GM12878 (cell line): ENCODE measurements around the gene METTL15. TPM values are rescaled to one million over a fixed set of nuclear protein-coding genes. Genes with fewer than 3 reads are reported as not detected.

ENCODE experiments used
- ATAC-seq: fragments of 200-7000 bp; cut with Tn5 transposase; 3 replicates; pipeline ENCODE4 v1.9.1; 2020; ENCODE audit warnings: mild to moderate bottlenecking, moderate library complexity
- BruUV-seq: library from RNA; stranded (reverse); fragments of 400-500 nt; replicated peaks from 2 replicates; lab custom pipeline; 2021; lab: Mats Ljungman, UMichigan
- CTCF ChIA-PET: fragments of 300-600 bp; sonication (Branson Sonifier 250); formaldehyde crosslinking; extraction: SDS; loops from one replicate; lab custom pipeline; 2021; ENCODE audit warnings: inconsistent platforms; lab: Yijun Ruan, JAX
- POLR2A ChIA-PET: fragments of 350-600 bp; formaldehyde crosslinking; extraction: SDS; loops from one replicate; lab custom pipeline; 2021; ENCODE audit warnings: inconsistent platforms; lab: Charles Lee
- RAD21 ChIA-PET: fragments of 300-600 bp; sonication (Branson Sonifier 250); formaldehyde crosslinking; loops from one replicate; lab custom pipeline; 2023; ENCODE audit warnings: antibody characterized with exemption; ENCODE audit not compliant: unreplicated experiment; lab: Charles Lee
- SMC1A ChIA-PET: fragments of 300-600 bp; sonication (Branson Sonifier 250); formaldehyde crosslinking; loops from one replicate; lab custom pipeline; 2023; ENCODE audit not compliant: unreplicated experiment, uncharacterized antibody; lab: Charles Lee
- DNase-seq: peaks from one replicate; pipeline ENCODE4 v3.0.0-alpha.2; 2011; ENCODE audit warnings: low read depth, low spot score
- FAIRE-seq: peaks from 3 replicates; lab custom pipeline; 2011; peaks lifted over from hg19 to GRCh38; lab: Jason Lieb, UNC
- H2AFZ ChIP-seq: 2 replicates; pipeline ENCODE4 v1.6.0; 2011; ENCODE audit warnings: low read depth, low read length, control low read depth; ENCODE audit not compliant: control insufficient read depth
- H3K27ac ChIP-seq: 2 replicates; pipeline ENCODE4 v1.5.1; 2011; ENCODE audit warnings: control low read depth; ENCODE audit not compliant: control insufficient read depth, insufficient read depth
- H3K27me3 ChIP-seq, 2 experiments: replicated peaks in 1 of 2; 2 replicates each; pipeline versions ENCODE4 v1.6.0 to v1.6.1; 2011; ENCODE audit warnings: low read length in 1 of 2; ENCODE audit not compliant: control insufficient read depth in 2 of 2, insufficient read depth in 2 of 2
- H3K36me3 ChIP-seq, 2 experiments: 2 replicates each; pipeline ENCODE4 v1.5.1; 2011; ENCODE audit warnings: low read length in 1 of 2; ENCODE audit not compliant: control insufficient read depth in 2 of 2, insufficient read depth in 2 of 2
- H3K4me1 ChIP-seq: 2 replicates; pipeline ENCODE4 v1.6.1; 2011; ENCODE audit warnings: mild to moderate bottlenecking, low read length, moderate library complexity, mixed read lengths; ENCODE audit not compliant: control insufficient read depth, insufficient read depth
- H3K4me2 ChIP-seq: 2 replicates; pipeline ENCODE4 v1.6.0; 2011; ENCODE audit warnings: control low read depth; ENCODE audit not compliant: control insufficient read depth, insufficient read depth
- H3K4me3 ChIP-seq: fragments of 200-600 bp; sonication (generic); 2 replicates; pipeline ENCODE4 v1.5.1; 2016
- H3K79me2 ChIP-seq: 2 replicates; pipeline ENCODE4 v1.6.0; 2011; ENCODE audit warnings: low read length; ENCODE audit not compliant: control insufficient read depth, insufficient read depth
- H3K9ac ChIP-seq: 2 replicates; pipeline ENCODE4 v1.8.0; 2011; ENCODE audit warnings: low read length, control low read depth, mixed read lengths; ENCODE audit not compliant: control insufficient read depth, insufficient read depth
- H3K9me3 ChIP-seq: replicated peaks from 3 replicates; pipeline ENCODE4 v1.5.1; 2011; ENCODE audit warnings: mild to moderate bottlenecking, low read length; ENCODE audit not compliant: control insufficient read depth, insufficient read depth
- H4K20me1 ChIP-seq: 2 replicates; pipeline ENCODE4 v1.6.0; 2011; ENCODE audit not compliant: control insufficient read depth, insufficient read depth
- EZH2 ChIP-seq: IDR thresholded peaks from 2 replicates; pipeline ENCODE4 v1.6.1; 2012; ENCODE audit warnings: low read depth, mild to moderate bottlenecking, control low read depth, inconsistent platforms, low read length, borderline replicate concordance; ENCODE audit not compliant: control insufficient read depth
- JUNB ChIP-seq: IDR thresholded peaks from 2 replicates; pipeline ENCODE4 v1.6.1; 2016; ENCODE audit warnings: antibody characterized with exemption, mild to moderate bottlenecking
- JUND ChIP-seq: IDR thresholded peaks from 2 replicates; pipeline ENCODE4 v1.6.1; 2012; ENCODE audit warnings: low read depth, mild to moderate bottlenecking, low read length, improper control_type of control experiment, moderate library complexity
- LARP7 ChIP-seq: fragments of 450-650 bp; IDR thresholded peaks from 2 replicates; pipeline ENCODE4 v1.6.1; 2017; ENCODE audit warnings: mild to moderate bottlenecking
- POLR2A ChIP-seq: IDR thresholded peaks from 2 replicates; pipeline ENCODE4 v1.6.1; 2011; ENCODE audit warnings: low read depth, mild to moderate bottlenecking, low read length
- SP1 ChIP-seq: IDR thresholded peaks from one replicate; pipeline ENCODE4 v1.6.1; 2011; ENCODE audit warnings: low read depth, low read length
- TCF7 ChIP-seq: IDR thresholded peaks from 2 replicates; pipeline ENCODE4 v1.6.1; 2014; ENCODE audit warnings: antibody characterized with exemption, borderline replicate concordance
- ZBED1 ChIP-seq: IDR thresholded peaks from 2 replicates; pipeline ENCODE4 v1.6.1; 2016; ENCODE audit warnings: borderline replicate concordance
- WGBS: methylation state at CpG from one replicate; pipeline ENCODE4 v1.1.6; 2016; ENCODE audit warnings: low lambda C conversion rate; ENCODE audit not compliant: insufficient replicate concordance, insufficient coverage; ENCODE audit errors: missing lambda C conversion rate; 5-methylcytosine and 5-hydroxymethylcytosine counted together
- in situ Hi-C: fragments of 300-500 bp; cut with MboI; formaldehyde crosslinking; loops from 9 replicates; pipeline ENCODE4 v1.14.3; 2018; ENCODE audit warnings: mixed read lengths
- intact Hi-C: fragments of 100-400 bp; cut with micrococcal nuclease; formaldehyde crosslinking; loops from one replicate; pipeline ENCODE4 v1.14.2; 2022; ENCODE audit not compliant: unreplicated experiment
- polyA plus RNA-seq, 11 experiments: library from polyadenylated mRNA; depleted of rRNA in 4 of 11; unstranded in 6 of 11; stranded (reverse) in 5 of 11; fragments of >200 nt; fragmentation: Nextera tagmentation in 4 of 11; fragmentation: Illumina TruSeq in 1 of 11; extraction: Ambion mirVana in 4 of 11; extraction: Trizol in 1 of 11; gene quantifications; 1 replicate in 1 of 11; 2 replicates in 10 of 11; pipeline versions ENCODE4 v1.2.1 to v1.2.3, GENCODE V29; 2011 to 2016; ENCODE audit warnings: inconsistent platforms in 2 of 11, missing spikeins in 2 of 11, low read depth in 1 of 11
- total RNA-seq, 4 experiments: library from RNA; depleted of rRNA in 3 of 4; stranded (reverse); fragments of >200 nt in 3 of 4; fragmentation: Illumina TruSeq in 1 of 4; extraction: Trizol in 1 of 4; gene quantifications; 2 replicates each; pipeline versions ENCODE4 v1.2.1 to v1.2.3, GENCODE V29; 2013 to 2021
- TF ChIP-seq, protein P1 (sequence below): fragments of 450-650 bp; IDR thresholded peaks from 2 replicates; pipeline ENCODE4 v1.6.1; 2017; ENCODE audit warnings: mild to moderate bottlenecking, moderate library complexity

The METTL15 gene
- total and polyA plus RNA-seq, 10 of the 15 experiments (the other 5 are each of a cell fraction or from before 2014, with no cell fraction given) = 7.9 to 16.9 (median 14.4) TPM

DNA sequence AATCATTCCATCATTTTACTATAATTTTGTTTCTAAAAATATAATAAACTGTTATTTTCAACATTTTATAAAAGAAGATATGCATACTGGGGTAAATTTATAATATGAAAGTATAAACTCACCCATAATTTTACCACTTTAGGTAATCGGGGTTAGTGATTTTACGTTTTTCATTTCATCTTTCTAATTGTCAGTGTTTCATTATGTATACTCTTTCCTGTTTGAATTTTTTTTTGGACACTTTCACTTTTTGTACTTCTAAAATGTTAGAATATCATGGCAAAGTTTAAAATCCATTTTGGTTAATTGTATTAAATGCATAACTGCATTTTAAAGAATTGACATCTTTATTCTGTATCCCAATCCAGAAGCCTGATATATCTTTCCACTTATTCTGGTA is 115.8 kb downstream of the METTL15 start:
- CTCF ChIA-PET = no interaction called here
- intact Hi-C loops = no loop called here
- no peak overlapping the region for H3K9ac ChIP-seq
- TF ChIP-seq EZH2 = no peak
- TF ChIP-seq ZBED1 = no peak
- TF ChIP-seq SP1 = no peak
- peak; percentile 52 for TF ChIP-seq JUNB
- TF ChIP-seq TCF7 = peak; percentile 32; the same call in 1 of the 2 replicates
- TF ChIP-seq LARP7 = no peak
- TF ChIP-seq, protein P1, sequence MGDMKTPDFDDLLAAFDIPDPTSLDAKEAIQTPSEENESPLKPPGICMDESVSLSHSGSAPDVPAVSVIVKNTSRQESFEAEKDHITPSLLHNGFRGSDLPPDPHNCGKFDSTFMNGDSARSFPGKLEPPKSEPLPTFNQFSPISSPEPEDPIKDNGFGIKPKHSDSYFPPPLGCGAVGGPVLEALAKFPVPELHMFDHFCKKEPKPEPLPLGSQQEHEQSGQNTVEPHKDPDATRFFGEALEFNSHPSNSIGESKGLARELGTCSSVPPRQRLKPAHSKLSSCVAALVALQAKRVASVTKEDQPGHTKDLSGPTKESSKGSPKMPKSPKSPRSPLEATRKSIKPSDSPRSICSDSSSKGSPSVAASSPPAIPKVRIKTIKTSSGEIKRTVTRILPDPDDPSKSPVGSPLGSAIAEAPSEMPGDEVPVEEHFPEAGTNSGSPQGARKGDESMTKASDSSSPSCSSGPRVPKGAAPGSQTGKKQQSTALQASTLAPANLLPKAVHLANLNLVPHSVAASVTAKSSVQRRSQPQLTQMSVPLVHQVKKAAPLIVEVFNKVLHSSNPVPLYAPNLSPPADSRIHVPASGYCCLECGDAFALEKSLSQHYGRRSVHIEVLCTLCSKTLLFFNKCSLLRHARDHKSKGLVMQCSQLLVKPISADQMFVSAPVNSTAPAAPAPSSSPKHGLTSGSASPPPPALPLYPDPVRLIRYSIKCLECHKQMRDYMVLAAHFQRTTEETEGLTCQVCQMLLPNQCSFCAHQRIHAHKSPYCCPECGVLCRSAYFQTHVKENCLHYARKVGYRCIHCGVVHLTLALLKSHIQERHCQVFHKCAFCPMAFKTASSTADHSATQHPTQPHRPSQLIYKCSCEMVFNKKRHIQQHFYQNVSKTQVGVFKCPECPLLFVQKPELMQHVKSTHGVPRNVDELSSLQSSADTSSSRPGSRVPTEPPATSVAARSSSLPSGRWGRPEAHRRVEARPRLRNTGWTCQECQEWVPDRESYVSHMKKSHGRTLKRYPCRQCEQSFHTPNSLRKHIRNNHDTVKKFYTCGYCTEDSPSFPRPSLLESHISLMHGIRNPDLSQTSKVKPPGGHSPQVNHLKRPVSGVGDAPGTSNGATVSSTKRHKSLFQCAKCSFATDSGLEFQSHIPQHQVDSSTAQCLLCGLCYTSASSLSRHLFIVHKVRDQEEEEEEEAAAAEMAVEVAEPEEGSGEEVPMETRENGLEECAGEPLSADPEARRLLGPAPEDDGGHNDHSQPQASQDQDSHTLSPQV = no peak
- no peak for TF ChIP-seq POLR2A
- TF ChIP-seq JUND = no peak
- TF ChIP-seq, all 136 proteins: peak for 2
- no peak for DNase-seq
- BruUV-seq = no TSS peak
- H3K4me1 ChIP-seq = no peaks in the 10 kb centered on the region
- in situ Hi-C loops = no loop called here
- no peaks in the 10 kb centered on the region for H4K20me1 ChIP-seq
- ChIA-PET POLR2A (no interaction called here), RAD21 (no interaction called here), SMC1A (no interaction called here)
- H3K27me3 ChIP-seq = no peaks in the 10 kb centered on the region
- no peaks in the 10 kb centered on the region for H3K36me3 ChIP-seq
- H3K79me2 ChIP-seq = no peaks in the 10 kb centered on the region
- WGBS = 3% methylated on average over 2 of the region's 2 CpGs
- peak overlapping the region; percentile 39; the same call in 1 of the 2 replicates for H3K27ac ChIP-seq
- peak overlapping the region; percentile 30; the same call in 1 of the 2 replicates for H3K4me3 ChIP-seq
- 0 out of 2 replicates have a peak overlapping the region, but pooled peaks have one; percentile 33 for H3K4me2 ChIP-seq
- peak; percentile 40; the same call in 2 of the 3 replicates for ATAC-seq
- H2AFZ ChIP-seq = no peak overlapping the region
- FAIRE-seq = no peak
- no peaks in the 10 kb centered on the region; the same call in 1 of the 3 replicates for H3K9me3 ChIP-seq
